ENCODE measurements around the gene ARF3.
"Not testable (repeated sequence)": the region's sequence is repeated elsewhere in the genome, so short reads cannot be mapped to it uniquely, and the experiment has no call there.

Gene ARF3

GRCh38 chr12:48923117-48923516 lies 34.2 kb downstream of the ARF3 start:
- H3K36me3 ChIP-seq (ENCODE audit: control insufficient read depth, insufficient read depth, low read length) = peaks cover 74% of the 10 kb centered on the region
- H3K9me3 ChIP-seq (ENCODE audit: control insufficient read depth, low read length) = no peaks in the 10 kb centered on the region
- no peak overlapping the region for H3K27ac ChIP-seq (ENCODE audit: low read depth, low read length, severe bottlenecking)
- H3K4me3 ChIP-seq (ENCODE audit: extremely low read depth, insufficient read depth, low read length, poor library complexity, severe bottlenecking) = no peak overlapping the region
- 100% methylated on average over 1 of the region's 3 CpGs for WGBS, 2 experiments (ENCODE audit: insufficient coverage in 2 of 2)
- no peaks in the 10 kb centered on the region for H3K4me1 ChIP-seq (ENCODE audit: control insufficient read depth, insufficient read depth, low read length, poor library complexity, severe bottlenecking)

GRCh38 chr12:48917857-48918537 lies 39.3 kb downstream of the ARF3 start:
- 94% methylated on average over 2 of the region's 3 CpGs; no CpG with 5 or more reads in 1 of the 2 experiments for WGBS, 2 experiments (ENCODE audit: insufficient coverage in 2 of 2)
- Histone ChIP-seq H3K4me3 (ENCODE audit: extremely low read depth, insufficient read depth, low read length, poor library complexity, severe bottlenecking) (no peak overlapping the region), H3K4me1 (ENCODE audit: control insufficient read depth, insufficient read depth, low read length, poor library complexity, severe bottlenecking) (no peaks in the 10 kb centered on the region), H3K9me3 (ENCODE audit: control insufficient read depth, low read length) (peaks cover 5% of the 10 kb centered on the region), H3K36me3 (ENCODE audit: control insufficient read depth, insufficient read depth, low read length) (peaks cover 44% of the 10 kb centered on the region), H3K27ac (ENCODE audit: low read depth, low read length, severe bottlenecking) (no peak overlapping the region)

- no peaks in the 10 kb centered on the region for H3K9me3 ChIP-seq (ENCODE audit: control insufficient read depth, low read length)
- no peaks in the 10 kb centered on the region for H3K4me1 ChIP-seq (ENCODE audit: control insufficient read depth, insufficient read depth, low read length, poor library complexity, severe bottlenecking)
- H3K4me3 ChIP-seq (ENCODE audit: extremely low read depth, insufficient read depth, low read length, poor library complexity, severe bottlenecking) = no peak overlapping the region
- H3K27ac ChIP-seq (ENCODE audit: low read depth, low read length, severe bottlenecking) = no peak overlapping the region
- no peaks in the 10 kb centered on the region for H3K36me3 ChIP-seq (ENCODE audit: control insufficient read depth, insufficient read depth, low read length)
These were observed 47.1 kb downstream of the ARF3 start for GRCh38 chr12:48910196-48910595.

- not testable (repeated sequence) for H3K36me3 ChIP-seq (ENCODE audit: control insufficient read depth, insufficient read depth, low read length); H3K4me3 ChIP-seq (ENCODE audit: extremely low read depth, insufficient read depth, low read length, poor library complexity, severe bottlenecking)
- WGBS, 2 experiments (ENCODE audit: insufficient coverage in 2 of 2) = 86 to 93% methylated on average over 3 to 11 of the region's 11 CpGs
These were observed 47.6 kb downstream of the ARF3 start for GRCh38 chr12:48909698-48910097.

GRCh38 chr12:48907245-48907644 lies 50.0 kb downstream of the ARF3 start:
- no peaks in the 10 kb centered on the region for H3K9me3 ChIP-seq (ENCODE audit: control insufficient read depth, low read length)
- no peak overlapping the region for H3K27ac ChIP-seq (ENCODE audit: low read depth, low read length, severe bottlenecking)
- H3K4me1 ChIP-seq (ENCODE audit: control insufficient read depth, insufficient read depth, low read length, poor library complexity, severe bottlenecking) = peaks cover 5% of the 10 kb centered on the region
- no peak overlapping the region for H3K4me3 ChIP-seq (ENCODE audit: extremely low read depth, insufficient read depth, low read length, poor library complexity, severe bottlenecking)
- no peaks in the 10 kb centered on the region for H3K36me3 ChIP-seq (ENCODE audit: control insufficient read depth, insufficient read depth, low read length)
- 100% methylated on average over 1 of the region's 3 CpGs for WGBS, 2 experiments (ENCODE audit: insufficient coverage in 2 of 2)

More at GRCh38 chr12:48909698-48910097, 47.6 kb downstream of the ARF3 start:
- not testable (repeated sequence) for H3K27ac ChIP-seq (ENCODE audit: low read depth, low read length, severe bottlenecking); H3K9me3 ChIP-seq (ENCODE audit: control insufficient read depth, low read length); H3K4me1 ChIP-seq (ENCODE audit: control insufficient read depth, insufficient read depth, low read length, poor library complexity, severe bottlenecking)

DNA sequence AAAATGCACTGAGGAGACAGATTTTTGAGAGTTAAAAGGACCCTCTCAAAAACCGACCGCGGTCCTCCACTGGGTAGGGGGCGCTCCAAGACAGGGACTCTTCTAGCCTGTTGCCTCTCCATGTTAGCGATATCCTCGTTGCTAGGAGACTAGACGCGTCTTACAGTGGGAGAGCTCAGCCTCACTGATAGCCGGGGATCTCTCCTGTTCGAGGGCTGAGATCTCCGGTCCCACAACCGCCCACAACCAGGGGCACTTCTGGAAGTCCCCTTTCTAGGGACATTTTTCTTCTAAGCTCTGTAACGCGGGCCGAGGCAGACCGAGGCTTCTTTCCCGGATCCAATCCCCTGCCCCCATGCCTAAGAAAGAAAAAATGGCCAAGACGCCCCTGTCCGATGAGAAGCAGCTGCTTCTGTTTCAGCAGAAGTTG lies 53.3 kb downstream of the ARF3 start:
- Histone ChIP-seq H3K4me3 (ENCODE audit: extremely low read depth, insufficient read depth, low read length, poor library complexity, severe bottlenecking) (peak overlapping the region; percentile 39), H3K36me3 (ENCODE audit: control insufficient read depth, insufficient read depth, low read length) (no peaks in the 10 kb centered on the region), H3K27ac (ENCODE audit: low read depth, low read length, severe bottlenecking) (peak overlapping the region; percentile 59), H3K4me1 (ENCODE audit: control insufficient read depth, insufficient read depth, low read length, poor library complexity, severe bottlenecking) (peaks cover 5% of the 10 kb centered on the region), H3K9me3 (ENCODE audit: control insufficient read depth, low read length) (no peaks in the 10 kb centered on the region)
- 1 to 4% methylated on average over 13 to 19 of the region's 19 CpGs for WGBS, 2 experiments (ENCODE audit: insufficient coverage in 2 of 2)

DNA sequence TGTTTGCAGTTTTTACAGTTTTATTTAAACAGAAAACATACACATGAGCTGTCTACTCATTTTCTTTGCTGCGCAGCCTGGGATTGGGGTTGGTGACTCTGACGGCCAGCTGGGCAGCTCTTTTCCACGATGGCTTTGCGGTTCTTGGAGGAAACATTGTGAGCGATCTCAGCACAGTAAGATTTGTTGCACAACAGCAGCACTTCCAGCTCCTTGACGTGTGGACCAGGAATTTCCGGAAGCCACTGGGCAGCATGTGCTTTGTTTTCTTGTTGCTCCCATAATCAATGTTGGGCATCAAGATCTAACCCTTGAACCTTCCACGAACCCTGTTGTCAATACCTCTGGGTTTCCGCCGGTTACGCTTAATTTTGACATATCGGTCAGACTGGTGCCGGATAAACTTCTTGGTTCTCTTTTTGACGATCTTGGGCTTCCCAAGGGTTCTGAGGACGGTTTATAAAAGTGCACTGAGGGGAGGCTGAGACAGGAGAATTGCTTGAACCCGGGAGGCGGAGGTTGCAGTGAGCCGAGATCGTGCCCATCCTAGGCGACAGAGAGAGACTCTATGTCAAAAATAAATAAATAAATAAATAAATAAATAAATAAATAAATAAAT lies 53.8 kb downstream of the ARF3 start:
- Histone ChIP-seq H3K4me3 (ENCODE audit: extremely low read depth, insufficient read depth, low read length, poor library complexity, severe bottlenecking) (no peak overlapping the region), H3K27ac (ENCODE audit: low read depth, low read length, severe bottlenecking) (no peak overlapping the region), H3K4me1 (ENCODE audit: control insufficient read depth, insufficient read depth, low read length, poor library complexity, severe bottlenecking) (peaks cover 5% of the 10 kb centered on the region), H3K36me3 (ENCODE audit: control insufficient read depth, insufficient read depth, low read length) (no peaks in the 10 kb centered on the region), H3K9me3 (ENCODE audit: control insufficient read depth, low read length) (no peaks in the 10 kb centered on the region)
- WGBS, 2 experiments (ENCODE audit: insufficient coverage in 2 of 2) = 87 to 90% methylated on average over 15 of the region's 20 CpGs

DNA sequence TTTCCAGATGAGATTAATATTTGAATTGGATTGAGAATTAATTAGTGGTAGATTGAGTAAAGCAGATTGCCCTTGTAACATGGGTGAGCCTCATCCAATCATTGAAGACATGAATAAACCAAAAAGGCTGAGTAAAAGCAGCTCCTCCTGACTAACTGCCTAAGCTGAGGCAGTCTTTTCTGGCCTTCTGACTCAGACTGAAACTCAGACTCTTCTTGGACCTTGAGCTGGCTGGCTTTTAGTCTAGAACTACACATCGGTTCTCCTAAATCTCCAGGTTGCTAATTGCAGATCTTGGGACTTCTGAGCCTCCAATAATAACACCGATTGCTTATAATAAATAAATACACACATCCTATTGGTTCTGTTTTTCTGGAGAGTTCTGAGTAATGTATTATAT lies 56.0 kb downstream of the ARF3 start:
- Histone ChIP-seq H3K4me3 (ENCODE audit: extremely low read depth, insufficient read depth, low read length, poor library complexity, severe bottlenecking) (no peak overlapping the region), H3K36me3 (ENCODE audit: control insufficient read depth, insufficient read depth, low read length) (no peaks in the 10 kb centered on the region), H3K9me3 (ENCODE audit: control insufficient read depth, low read length) (no peaks in the 10 kb centered on the region), H3K4me1 (ENCODE audit: control insufficient read depth, insufficient read depth, low read length, poor library complexity, severe bottlenecking) (peaks cover 5% of the 10 kb centered on the region), H3K27ac (ENCODE audit: low read depth, low read length, severe bottlenecking) (no peak overlapping the region)
- 83% methylated on average over 1 of the region's 2 CpGs; no CpG with 5 or more reads in 1 of the 2 experiments for WGBS, 2 experiments (ENCODE audit: insufficient coverage in 2 of 2)

GRCh38 chr12:48899651-48900050 lies 57.6 kb downstream of the ARF3 start:
- peaks cover 5% of the 10 kb centered on the region for H3K4me1 ChIP-seq (ENCODE audit: control insufficient read depth, insufficient read depth, low read length, poor library complexity, severe bottlenecking)
- H3K27ac ChIP-seq (ENCODE audit: low read depth, low read length, severe bottlenecking) = no peak overlapping the region
- no peaks in the 10 kb centered on the region for H3K9me3 ChIP-seq (ENCODE audit: control insufficient read depth, low read length)
- WGBS, 2 experiments (ENCODE audit: insufficient coverage in 2 of 2) = 67 to 77% methylated on average over 1 to 2 of the region's 2 CpGs
- no peaks in the 10 kb centered on the region for H3K36me3 ChIP-seq (ENCODE audit: control insufficient read depth, insufficient read depth, low read length)
- H3K4me3 ChIP-seq (ENCODE audit: extremely low read depth, insufficient read depth, low read length, poor library complexity, severe bottlenecking) = no peak overlapping the region

DNA sequence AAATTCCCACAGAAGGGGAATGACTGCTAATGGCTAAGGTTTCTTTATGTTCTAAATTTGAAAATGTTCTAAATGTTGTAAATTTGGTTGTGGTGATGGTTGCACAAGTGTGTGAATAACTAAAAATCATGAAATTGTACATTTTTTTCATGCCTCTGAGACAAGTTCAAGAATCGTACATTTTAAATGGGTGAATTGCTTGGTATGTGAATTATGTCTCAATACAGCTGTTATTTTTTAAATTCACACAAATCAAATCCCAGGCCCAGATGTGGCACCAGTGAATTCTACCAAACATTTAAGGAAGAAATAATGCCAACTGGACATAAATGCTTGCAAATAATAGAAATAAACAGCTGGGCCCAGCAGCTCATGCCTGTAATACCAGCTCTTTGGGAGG lies 63.0 kb downstream of the ARF3 start:
- Histone ChIP-seq H3K4me3 (ENCODE audit: extremely low read depth, insufficient read depth, low read length, poor library complexity, severe bottlenecking) (no peak overlapping the region), H3K9me3 (ENCODE audit: control insufficient read depth, low read length) (no peaks in the 10 kb centered on the region), H3K27ac (ENCODE audit: low read depth, low read length, severe bottlenecking) (no peak overlapping the region), H3K4me1 (ENCODE audit: control insufficient read depth, insufficient read depth, low read length, poor library complexity, severe bottlenecking) (no peaks in the 10 kb centered on the region), H3K36me3 (ENCODE audit: control insufficient read depth, insufficient read depth, low read length) (no peaks in the 10 kb centered on the region)
- no CpG with 5 or more reads among the region's 1 CpG for WGBS, 2 experiments (ENCODE audit: insufficient coverage in 2 of 2)
